Peyer's patch (tissue), 4 donors: ENCODE results near the gene MVP. TPM values are rescaled to one million over a fixed set of nuclear protein-coding genes. Genes with fewer than 3 reads are reported as not detected.
"Not testable (repeated sequence)": the region's sequence is repeated elsewhere in the genome, so short reads cannot be mapped to it uniquely, and the experiment has no call there.

Source experiments
- DNase-seq, 3 donors: peaks; one replicate each; pipeline ENCODE4 v3.0.0-alpha.2; 2017 to 2019
- H3K27ac ChIP-seq, 4 donors: fragments of 200-600 bp; sonication (generic); one replicate each; pipeline ENCODE4 v1.5.1; 2016 to 2019
- H3K27me3 ChIP-seq, 2 donors: fragments of 200-600 bp; sonication (generic); one replicate each; pipeline ENCODE4 v1.5.1; 2019
- H3K36me3 ChIP-seq, 3 donors: fragments of 200-600 bp; sonication (generic); one replicate each; pipeline ENCODE4 v1.5.1; 2016 to 2019
- H3K4me1 ChIP-seq, 4 donors: fragments of 200-600 bp; sonication (generic); one replicate each; pipeline ENCODE4 v1.5.1; 2016 to 2019
- H3K4me3 ChIP-seq, 4 donors: fragments of 200-600 bp; sonication (generic); 1 replicate in 3 of 4; 2 replicates in 1 of 4; pipeline ENCODE4 v1.5.1; 2016 to 2019; ENCODE audit warnings: mild to moderate bottlenecking in 1 of 4
- H3K9me3 ChIP-seq, 4 donors: fragments of 200-600 bp; sonication (generic); one replicate each; pipeline ENCODE4 v1.5.1; 2016 to 2019; ENCODE audit warnings: mild to moderate bottlenecking in 1 of 4
- POLR2A ChIP-seq, 2 donors: fragments of 450-650 bp; IDR thresholded peaks; one replicate each; pipeline ENCODE4 v1.5.1; 2017; ENCODE audit warnings: antibody characterized with exemption in 2 of 2, mild to moderate bottlenecking in 2 of 2, moderate library complexity in 2 of 2
- total RNA-seq, 4 donors: library from RNA; depleted of rRNA; stranded (reverse); fragments of >200 nt; gene quantifications; one replicate each; pipeline ENCODE4 v1.1.0, GENCODE V29; 2016
- TF ChIP-seq, protein P1 (sequence below), 6 experiments: fragments of 450-650 bp in 4 of 6; fragments of 200-600 bp in 2 of 6; sonication (generic) in 1 of 6; IDR thresholded peaks; one replicate each; pipeline ENCODE4 v1.5.1; 2017 to 2019; ENCODE audit warnings: antibody characterized with exemption in 6 of 6, mild to moderate bottlenecking in 3 of 6, moderate library complexity in 1 of 6

MVP gene
- total RNA-seq, 4 donors from 2014 or later, result 222 to 709 (median 645) TPM

DNA sequence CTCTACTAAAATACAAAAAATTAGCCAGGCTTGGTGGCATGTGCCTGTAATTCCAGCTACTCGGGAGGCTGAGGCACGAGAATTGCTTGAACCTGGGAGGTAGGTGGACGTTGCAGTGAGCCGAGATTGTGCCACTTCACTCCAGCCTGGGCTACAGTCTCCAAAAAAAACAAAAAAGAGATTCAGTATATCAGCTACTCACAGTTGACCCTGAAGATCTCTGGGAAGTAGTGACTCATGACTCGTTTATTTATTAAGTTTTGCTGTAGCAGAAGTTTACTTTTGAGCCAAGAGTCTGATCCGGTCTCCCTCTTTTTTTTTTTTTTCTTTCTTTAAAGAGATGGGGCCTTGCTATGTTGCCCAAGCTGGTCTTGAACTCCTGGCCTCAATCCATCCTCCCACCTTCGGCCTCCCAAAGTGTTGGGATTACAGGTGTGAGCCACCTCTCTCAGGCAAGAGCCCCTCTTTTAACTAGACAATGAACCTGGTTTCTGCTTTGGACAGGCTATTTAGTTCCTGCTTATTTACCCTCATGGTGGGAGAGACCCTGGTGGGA is 4.4 kb downstream of the MVP start:
- Histone ChIP-seq H3K36me3 (no peaks in the 10 kb centered on the region), H3K27ac (peak overlapping the region; percentile 68 to 95 (median 91)), H3K4me3 (peak overlapping the region in 3 of 4 donors; percentile 2 to 80 (median 41)), H3K4me1 (peaks cover 8 to 78% (median 41%) of the 10 kb centered on the region in 4 donors), H3K27me3 (no peaks in the 10 kb centered on the region), H3K9me3 (no peaks in the 10 kb centered on the region)
- DNase-seq, result no peak
- TF ChIP-seq POLR2A (IDR thresholded peaks at IDR 0.05), result no peak
- TF ChIP-seq, protein P1, sequence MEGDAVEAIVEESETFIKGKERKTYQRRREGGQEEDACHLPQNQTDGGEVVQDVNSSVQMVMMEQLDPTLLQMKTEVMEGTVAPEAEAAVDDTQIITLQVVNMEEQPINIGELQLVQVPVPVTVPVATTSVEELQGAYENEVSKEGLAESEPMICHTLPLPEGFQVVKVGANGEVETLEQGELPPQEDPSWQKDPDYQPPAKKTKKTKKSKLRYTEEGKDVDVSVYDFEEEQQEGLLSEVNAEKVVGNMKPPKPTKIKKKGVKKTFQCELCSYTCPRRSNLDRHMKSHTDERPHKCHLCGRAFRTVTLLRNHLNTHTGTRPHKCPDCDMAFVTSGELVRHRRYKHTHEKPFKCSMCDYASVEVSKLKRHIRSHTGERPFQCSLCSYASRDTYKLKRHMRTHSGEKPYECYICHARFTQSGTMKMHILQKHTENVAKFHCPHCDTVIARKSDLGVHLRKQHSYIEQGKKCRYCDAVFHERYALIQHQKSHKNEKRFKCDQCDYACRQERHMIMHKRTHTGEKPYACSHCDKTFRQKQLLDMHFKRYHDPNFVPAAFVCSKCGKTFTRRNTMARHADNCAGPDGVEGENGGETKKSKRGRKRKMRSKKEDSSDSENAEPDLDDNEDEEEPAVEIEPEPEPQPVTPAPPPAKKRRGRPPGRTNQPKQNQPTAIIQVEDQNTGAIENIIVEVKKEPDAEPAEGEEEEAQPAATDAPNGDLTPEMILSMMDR (IDR thresholded peaks at IDR 0.05), result no peak

DNA sequence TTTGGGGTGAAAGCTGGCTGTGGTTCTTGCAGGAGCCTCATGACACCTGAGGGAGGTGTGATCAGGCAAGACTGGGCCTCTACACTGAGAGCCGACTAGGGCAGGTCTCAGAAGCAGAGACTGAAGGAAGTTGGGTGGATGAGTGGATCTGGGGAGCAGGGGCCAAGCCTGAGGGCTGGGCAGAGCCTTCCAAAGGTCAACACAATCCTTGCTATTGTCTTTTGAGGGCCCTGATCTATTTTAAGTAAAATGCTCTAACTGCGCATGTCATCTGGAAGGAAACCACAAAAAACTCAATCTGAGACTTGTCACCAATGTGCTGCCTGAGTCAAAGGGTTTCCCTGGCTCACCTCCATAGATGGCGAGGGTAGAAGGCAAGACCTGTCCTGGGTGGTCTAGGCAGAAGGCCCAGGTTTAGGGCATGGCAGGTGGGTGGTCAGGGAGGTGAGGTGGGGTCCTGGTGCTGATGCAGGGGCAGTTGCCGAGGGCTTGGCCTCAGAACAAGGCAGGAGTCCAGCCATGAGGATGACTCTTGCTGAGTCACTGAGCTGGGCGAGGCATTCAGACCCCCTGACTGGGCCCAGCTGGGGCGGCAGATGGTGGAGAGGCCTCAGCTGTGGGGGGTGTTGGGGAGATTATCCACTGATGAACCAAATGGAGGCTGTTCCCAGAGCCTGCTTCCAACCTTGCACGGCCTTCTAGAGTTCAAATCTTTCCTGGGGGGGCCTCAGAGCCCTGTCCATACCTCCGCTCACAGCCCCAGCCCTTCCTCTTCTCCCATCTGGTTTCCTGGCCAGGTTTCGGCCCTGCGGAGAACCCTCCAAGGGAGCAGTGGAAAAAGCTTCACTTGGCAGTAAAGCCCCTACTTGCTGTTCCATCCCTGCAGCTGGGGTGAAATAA is 5.1 kb downstream of the MVP start:
- Histone ChIP-seq H3K36me3 (peaks cover 0 to 4% (median 0%) of the 10 kb centered on the region in 3 donors), H3K9me3 (no peaks in the 10 kb centered on the region), H3K4me1 (peaks cover 8 to 79% (median 39%) of the 10 kb centered on the region in 4 donors), H3K4me3 (peak overlapping the region in 3 of 4 donors; percentile 1 to 41 (median 2)), H3K27me3 (no peaks in the 10 kb centered on the region), H3K27ac (peak overlapping the region; percentile 68 to 95 (median 91))
- peak in 1 of 3 donors; percentile 74 for DNase-seq
- TF ChIP-seq POLR2A (IDR thresholded peaks at IDR 0.05), result peak; percentile 49 to 66
- TF ChIP-seq, protein P1 (IDR thresholded peaks at IDR 0.05), result no peak

DNA sequence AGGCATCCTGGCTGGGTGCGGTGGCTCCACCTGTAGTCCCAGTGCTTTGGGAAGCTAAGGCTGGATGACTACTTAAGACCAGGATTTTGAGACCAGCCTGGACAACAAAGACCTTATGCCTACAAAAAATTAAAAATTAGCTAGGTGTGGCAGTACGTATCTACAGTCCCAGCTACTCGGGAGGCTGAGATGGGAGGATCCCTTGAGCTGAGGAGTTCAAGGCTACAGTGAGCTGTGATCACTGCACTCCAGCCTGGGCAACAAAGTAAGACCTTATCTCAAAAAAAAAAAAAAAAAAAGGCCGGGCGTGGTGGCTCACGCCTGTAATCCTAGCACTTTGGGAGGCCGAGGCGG is 6.1 kb downstream of the MVP start:
- Histone ChIP-seq H3K9me3 (no peaks in the 10 kb centered on the region), H3K36me3 (peaks cover 0 to 13% (median 0%) of the 10 kb centered on the region in 3 donors), H3K27me3 (no peaks in the 10 kb centered on the region), H3K4me1 (peaks cover 8 to 79% (median 37%) of the 10 kb centered on the region in 4 donors), H3K4me3 (peak overlapping the region in 1 of 4 donors; percentile 1), H3K27ac (peak overlapping the region; percentile 68 to 95 (median 91))
- TF ChIP-seq, protein P1 (IDR thresholded peaks at IDR 0.05), result no peak
- peak in 1 of 2 donors; percentile 12 for TF ChIP-seq POLR2A (IDR thresholded peaks at IDR 0.05)
- DNase-seq, result no peak

DNA sequence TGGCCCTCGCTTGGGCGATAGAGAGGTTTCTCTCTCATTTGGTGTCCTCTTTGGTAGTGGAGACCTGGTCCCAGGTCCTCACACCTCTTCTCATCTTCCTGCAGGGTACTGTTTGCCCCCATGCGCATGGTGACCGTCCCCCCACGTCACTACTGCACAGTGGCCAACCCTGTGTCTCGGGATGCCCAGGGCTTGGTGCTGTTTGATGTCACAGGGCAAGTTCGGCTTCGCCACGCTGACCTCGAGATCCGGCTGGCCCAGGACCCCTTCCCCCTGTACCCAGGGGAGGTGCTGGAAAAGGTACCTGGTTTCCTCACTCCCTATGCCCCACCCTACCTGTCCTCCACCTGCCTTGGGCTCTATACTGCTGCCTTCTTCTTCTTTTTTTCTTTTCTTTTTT is 10.5 kb downstream of the MVP start:
- H3K27me3 ChIP-seq, result no peaks in the 10 kb centered on the region
- peaks cover 0 to 39% (median 13%) of the 10 kb centered on the region in 4 donors for H3K4me1 ChIP-seq
- H3K27ac ChIP-seq, result peak overlapping the region in 2 of 4 donors; percentile 63 to 86
- no peaks in the 10 kb centered on the region for H3K9me3 ChIP-seq
- H3K36me3 ChIP-seq, result peaks cover 0 to 55% (median 0%) of the 10 kb centered on the region in 3 donors
- no peak for DNase-seq
- TF ChIP-seq, protein P1 (IDR thresholded peaks at IDR 0.05), result no peak
- no peak for TF ChIP-seq POLR2A (IDR thresholded peaks at IDR 0.05)
- no peak overlapping the region for H3K4me3 ChIP-seq

DNA sequence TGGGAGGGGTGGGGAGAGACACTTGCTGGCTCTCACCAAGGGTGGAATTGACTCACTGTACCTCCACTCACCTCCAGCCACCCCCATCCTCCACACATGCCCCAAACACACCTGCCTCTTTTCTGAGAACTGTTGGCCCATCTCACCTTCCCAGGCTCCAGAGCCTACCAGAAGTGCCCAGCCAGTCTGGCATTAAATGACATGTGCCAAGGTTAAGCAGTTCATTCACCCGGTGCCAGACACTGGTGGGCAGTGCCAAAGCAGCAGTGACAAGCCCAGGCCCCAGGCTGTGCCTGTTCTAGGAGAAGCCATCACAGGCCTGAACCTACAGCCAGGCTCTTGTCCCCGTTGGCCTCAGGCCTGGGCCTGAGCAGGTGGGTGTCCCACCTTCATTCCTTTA is 11.2 kb downstream of the MVP start:
- Histone ChIP-seq H3K9me3 (no peaks in the 10 kb centered on the region), H3K36me3 (peaks cover 0 to 63% (median 0%) of the 10 kb centered on the region in 3 donors), H3K27ac (no peak overlapping the region), H3K27me3 (no peaks in the 10 kb centered on the region), H3K4me1 (peaks cover 0 to 32% (median 8%) of the 10 kb centered on the region in 4 donors), H3K4me3 (no peak overlapping the region)
- TF ChIP-seq POLR2A (IDR thresholded peaks at IDR 0.05), result no peak
- TF ChIP-seq, protein P1 (IDR thresholded peaks at IDR 0.05), result no peak
- DNase-seq, result no peak

DNA sequence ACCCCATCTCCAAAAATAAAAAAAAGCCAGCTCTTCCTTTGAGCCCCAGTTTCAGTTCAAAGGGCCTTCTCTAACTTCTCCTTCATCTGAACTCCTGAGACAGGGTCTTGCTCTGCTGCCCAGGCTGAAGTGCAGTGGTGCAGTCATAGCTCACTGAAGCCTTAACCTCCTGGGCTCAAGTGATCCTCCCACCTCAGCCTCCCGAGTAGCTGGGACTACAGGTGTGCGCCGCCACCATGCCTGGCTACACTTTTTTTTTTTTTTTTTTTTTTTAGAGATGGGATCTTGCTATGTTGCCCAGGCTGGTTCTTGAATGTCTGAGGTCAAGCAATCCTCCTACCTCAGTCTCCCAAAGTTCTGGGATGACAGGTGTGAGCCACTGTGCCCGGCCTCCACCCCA is 13.0 kb downstream of the MVP start:
- Histone ChIP-seq H3K4me1 (peaks cover 0 to 15% (median 2%) of the 10 kb centered on the region in 4 donors), H3K36me3 (peaks cover 0 to 80% (median 0%) of the 10 kb centered on the region in 3 donors)
- H3K27ac ChIP-seq, DNase-seq, H3K9me3 ChIP-seq, H3K4me3 ChIP-seq, H3K27me3 ChIP-seq: not testable (repeated sequence)
